MM.1S (cell line): ENCODE measurements around the gene ARSA.

Source experiments
- DNase-seq: peaks from one replicate; pipeline ENCODE4 v3.0.0-alpha.2; 2015
- H2AFZ ChIP-seq: fragments of 300-600 bp; sonication (generic); 2 replicates; pipeline ENCODE4 v1.6.0; 2016; ENCODE audit warnings: antibody characterized with exemption, low read length
- H3F3A ChIP-seq: fragments of 300-600 bp; sonication (generic); 2 replicates; pipeline ENCODE4 v1.6.1; 2016; ENCODE audit warnings: mild to moderate bottlenecking, antibody characterized with exemption, low read length, moderate library complexity, mixed read lengths; ENCODE audit not compliant: insufficient read depth
- H3K27ac ChIP-seq: fragments of 300-600 bp; sonication (generic); 2 replicates; pipeline ENCODE4 v1.5.1; 2016; ENCODE audit warnings: mild to moderate bottlenecking, low read length
- H3K27me3 ChIP-seq: fragments of 300-600 bp; sonication (generic); replicated peaks from 2 replicates; pipeline ENCODE4 v1.6.0; 2016; ENCODE audit warnings: low read length; ENCODE audit not compliant: insufficient read depth
- H3K36me3 ChIP-seq: fragments of 300-600 bp; sonication (generic); replicated peaks from 2 replicates; pipeline ENCODE4 v1.6.1; 2016; ENCODE audit warnings: mild to moderate bottlenecking, low read length, mixed read lengths; ENCODE audit not compliant: insufficient read depth
- H3K4me1 ChIP-seq: fragments of 300-600 bp; sonication (generic); 2 replicates; pipeline ENCODE4 v1.6.1; 2016; ENCODE audit warnings: low read length, mixed read lengths
- H3K4me2 ChIP-seq: fragments of 300-600 bp; sonication (generic); 2 replicates; pipeline ENCODE4 v1.6.0; 2016; ENCODE audit warnings: low read depth, low read length
- H3K4me3 ChIP-seq: fragments of 300-600 bp; sonication (generic); 2 replicates; pipeline ENCODE4 v1.5.1; 2016; ENCODE audit warnings: low read length, mixed read lengths
- H3K79me2 ChIP-seq: fragments of 300-600 bp; sonication (generic); 2 replicates; pipeline ENCODE4 v1.6.1; 2016; ENCODE audit warnings: mixed run types, low read length, mixed read lengths
- H3K9ac ChIP-seq: fragments of 300-600 bp; sonication (generic); 2 replicates; pipeline ENCODE4 v1.6.1; 2016; ENCODE audit warnings: low read length, mixed read lengths
- H3K9me2 ChIP-seq: fragments of 300-600 bp; sonication (generic); replicated peaks from 2 replicates; pipeline ENCODE4 v1.6.1; 2016; ENCODE audit warnings: mild to moderate bottlenecking, low read length, mixed read lengths; ENCODE audit not compliant: insufficient read depth
- H3K9me3 ChIP-seq: fragments of 300-600 bp; sonication (generic); replicated peaks from 2 replicates; pipeline ENCODE4 v1.6.1; 2016; ENCODE audit warnings: mild to moderate bottlenecking, low read length, mixed read lengths; ENCODE audit not compliant: insufficient read depth
- H4K20me1 ChIP-seq: fragments of 300-600 bp; sonication (generic); 2 replicates; pipeline ENCODE4 v1.6.1; 2016; ENCODE audit warnings: mild to moderate bottlenecking, low read length, moderate library complexity, mixed read lengths; ENCODE audit not compliant: insufficient read depth
- CTCF ChIP-seq: fragments of 300-600 bp; sonication (generic); IDR thresholded peaks from 2 replicates; pipeline ENCODE4 v1.5.1; 2016; ENCODE audit warnings: antibody characterized with exemption, low read length, mixed read lengths
- EZH2 ChIP-seq: fragments of 300-600 bp; sonication (generic); optimal IDR thresholded peaks from 2 replicates; pipeline ENCODE3; 2017; ENCODE audit warnings: low read depth, mild to moderate bottlenecking, antibody characterized with exemption, low read length, mixed read lengths
- EZH2phosphoT487 ChIP-seq: fragments of 300-600 bp; sonication (generic); IDR thresholded peaks from 2 replicates; pipeline ENCODE4 v1.6.1; 2018; ENCODE audit warnings: antibody characterized with exemption, low read length

ARSA gene

GRCh38 chr22:50626314-50626849, 1.6 kb downstream of the ARSA start:
- Histone ChIP-seq H4K20me1 (no peaks in the 10 kb centered on the region), H3F3A (peaks cover 9% of the 10 kb centered on the region), H3K79me2 (peaks cover 15% of the 10 kb centered on the region), H3K27ac (no peak overlapping the region), H3K27me3 (no peaks in the 10 kb centered on the region), H3K9me2 (no peaks in the 10 kb centered on the region), H3K36me3 (no peaks in the 10 kb centered on the region), H3K4me1 (peaks cover 24% of the 10 kb centered on the region), H3K9ac (no peak overlapping the region), H2AFZ (no peak overlapping the region), H3K4me3 (no peak overlapping the region), H3K9me3 (no peaks in the 10 kb centered on the region), H3K4me2 (no peak overlapping the region)
- no peak for DNase-seq
- no peak for TF ChIP-seq CTCF
- no peak for TF ChIP-seq EZH2
- TF ChIP-seq EZH2phosphoT487, result no peak

- H3K4me2 ChIP-seq, result no peak overlapping the region
- no peaks in the 10 kb centered on the region for H3K9me3 ChIP-seq
- peaks cover 15% of the 10 kb centered on the region for H3K79me2 ChIP-seq
- H3K27ac ChIP-seq, result no peak overlapping the region
- H3F3A ChIP-seq, result peaks cover 15% of the 10 kb centered on the region
- H3K9ac ChIP-seq, result no peak overlapping the region
- H4K20me1 ChIP-seq, result no peaks in the 10 kb centered on the region
- no peak overlapping the region for H3K4me3 ChIP-seq
- H3K9me2 ChIP-seq, result no peaks in the 10 kb centered on the region
- no peaks in the 10 kb centered on the region for H3K27me3 ChIP-seq
- no peak for TF ChIP-seq CTCF
- no peak for TF ChIP-seq EZH2
- no peak for TF ChIP-seq EZH2phosphoT487
- H3K36me3 ChIP-seq, result no peaks in the 10 kb centered on the region
- DNase-seq, result no peak
- no peak overlapping the region for H2AFZ ChIP-seq
- peaks cover 27% of the 10 kb centered on the region for H3K4me1 ChIP-seq
Observed at GRCh38 chr22:50625568-50626313, 2.2 kb downstream of the ARSA start.

GRCh38 chr22:50625131-50625567, 2.8 kb downstream of the ARSA start:
- peaks cover 18% of the 10 kb centered on the region for H3F3A ChIP-seq
- H3K4me2 ChIP-seq, result no peak overlapping the region
- no peaks in the 10 kb centered on the region for H3K9me3 ChIP-seq
- no peak overlapping the region for H3K27ac ChIP-seq
- H3K27me3 ChIP-seq, result no peaks in the 10 kb centered on the region
- no peak overlapping the region for H2AFZ ChIP-seq
- TF ChIP-seq CTCF, result no peak
- TF ChIP-seq EZH2, result no peak
- TF ChIP-seq EZH2phosphoT487, result no peak
- H4K20me1 ChIP-seq, result no peaks in the 10 kb centered on the region
- H3K36me3 ChIP-seq, result no peaks in the 10 kb centered on the region
- no peak overlapping the region for H3K9ac ChIP-seq
- no peaks in the 10 kb centered on the region for H3K9me2 ChIP-seq
- peaks cover 27% of the 10 kb centered on the region for H3K4me1 ChIP-seq
- no peak for DNase-seq
- no peak overlapping the region for H3K4me3 ChIP-seq
- H3K79me2 ChIP-seq, result peaks cover 15% of the 10 kb centered on the region
